ENCODE data around the gene OTX1.

OTX1 gene

GRCh38 chr2:63092401-63092800 is 41.8 kb downstream of the OTX1 start:
- no peaks in the 10 kb centered on the region for H3K9me3 ChIP-seq (ENCODE audit: control insufficient read depth, insufficient read depth, low read depth, low read length)
- no peaks in the 10 kb centered on the region for H3K4me1 ChIP-seq (ENCODE audit: control insufficient read depth, insufficient read depth, low read length)
- no peak overlapping the region for H3K4me3 ChIP-seq (ENCODE audit: low read depth, low read length)
- no peak overlapping the region for H3K9ac ChIP-seq (ENCODE audit: low read length)
- no peaks in the 10 kb centered on the region for H3K27me3 ChIP-seq (ENCODE audit: control insufficient read depth, insufficient read depth, low read length)
- H3K36me3 ChIP-seq (ENCODE audit: control insufficient read depth, insufficient read depth, low read length): no peaks in the 10 kb centered on the region
- no peak overlapping the region for H3K27ac ChIP-seq (ENCODE audit: low read depth, low read length)

GRCh38 chr2:63092857-63093256 is 42.2 kb downstream of the OTX1 start:
- no peaks in the 10 kb centered on the region for H3K9me3 ChIP-seq (ENCODE audit: control insufficient read depth, insufficient read depth, low read depth, low read length)
- no peaks in the 10 kb centered on the region for H3K4me1 ChIP-seq (ENCODE audit: control insufficient read depth, insufficient read depth, low read length)
- H3K27me3 ChIP-seq (ENCODE audit: control insufficient read depth, insufficient read depth, low read length): no peaks in the 10 kb centered on the region
- no peak overlapping the region for H3K9ac ChIP-seq (ENCODE audit: low read length)
- no peaks in the 10 kb centered on the region for H3K36me3 ChIP-seq (ENCODE audit: control insufficient read depth, insufficient read depth, low read length)
- H3K27ac ChIP-seq (ENCODE audit: low read depth, low read length): no peak overlapping the region
- H3K4me3 ChIP-seq (ENCODE audit: low read depth, low read length): no peak overlapping the region

- no peak overlapping the region for H3K4me3 ChIP-seq (ENCODE audit: low read depth, low read length)
- no peak overlapping the region for H3K9ac ChIP-seq (ENCODE audit: low read length)
- H3K27ac ChIP-seq (ENCODE audit: low read depth, low read length): no peak overlapping the region
- no peaks in the 10 kb centered on the region for H3K4me1 ChIP-seq (ENCODE audit: control insufficient read depth, insufficient read depth, low read length)
- no peaks in the 10 kb centered on the region for H3K27me3 ChIP-seq (ENCODE audit: control insufficient read depth, insufficient read depth, low read length)
- H3K9me3 ChIP-seq (ENCODE audit: control insufficient read depth, insufficient read depth, low read depth, low read length): no peaks in the 10 kb centered on the region
- no peaks in the 10 kb centered on the region for H3K36me3 ChIP-seq (ENCODE audit: control insufficient read depth, insufficient read depth, low read length)
These were observed 42.9 kb downstream of the OTX1 start for GRCh38 chr2:63093502-63093901.

- no peak overlapping the region for H3K27ac ChIP-seq (ENCODE audit: low read depth, low read length)
- H3K9ac ChIP-seq (ENCODE audit: low read length): no peak overlapping the region
- no peaks in the 10 kb centered on the region for H3K4me1 ChIP-seq (ENCODE audit: control insufficient read depth, insufficient read depth, low read length)
- H3K36me3 ChIP-seq (ENCODE audit: control insufficient read depth, insufficient read depth, low read length): no peaks in the 10 kb centered on the region
- no peak overlapping the region for H3K4me3 ChIP-seq (ENCODE audit: low read depth, low read length)
- no peaks in the 10 kb centered on the region for H3K9me3 ChIP-seq (ENCODE audit: control insufficient read depth, insufficient read depth, low read depth, low read length)
- no peaks in the 10 kb centered on the region for H3K27me3 ChIP-seq (ENCODE audit: control insufficient read depth, insufficient read depth, low read length)
These were observed 45.9 kb downstream of the OTX1 start for GRCh38 chr2:63096491-63096890.

GRCh38 chr2:63099032-63099431 is 48.4 kb downstream of the OTX1 start:
- no peaks in the 10 kb centered on the region for H3K27me3 ChIP-seq (ENCODE audit: control insufficient read depth, insufficient read depth, low read length)
- no peaks in the 10 kb centered on the region for H3K4me1 ChIP-seq (ENCODE audit: control insufficient read depth, insufficient read depth, low read length)
- no peak overlapping the region for H3K9ac ChIP-seq (ENCODE audit: low read length)
- no peak overlapping the region for H3K27ac ChIP-seq (ENCODE audit: low read depth, low read length)
- H3K4me3 ChIP-seq (ENCODE audit: low read depth, low read length): no peak overlapping the region
- H3K36me3 ChIP-seq (ENCODE audit: control insufficient read depth, insufficient read depth, low read length): no peaks in the 10 kb centered on the region
- peaks cover 2% of the 10 kb centered on the region; the same call in 1 of the 2 replicates for H3K9me3 ChIP-seq (ENCODE audit: control insufficient read depth, insufficient read depth, low read depth, low read length)

GRCh38 chr2:63101954-63102353 is 51.3 kb downstream of the OTX1 start:
- H3K27ac ChIP-seq (ENCODE audit: low read depth, low read length): no peak overlapping the region
- H3K27me3 ChIP-seq (ENCODE audit: control insufficient read depth, insufficient read depth, low read length): no peaks in the 10 kb centered on the region
- no peak overlapping the region for H3K4me3 ChIP-seq (ENCODE audit: low read depth, low read length)
- peaks cover 12% of the 10 kb centered on the region; the same call in 1 of the 2 replicates for H3K9me3 ChIP-seq (ENCODE audit: control insufficient read depth, insufficient read depth, low read depth, low read length)
- H3K36me3 ChIP-seq (ENCODE audit: control insufficient read depth, insufficient read depth, low read length): no peaks in the 10 kb centered on the region
- H3K9ac ChIP-seq (ENCODE audit: low read length): no peak overlapping the region
- no peaks in the 10 kb centered on the region for H3K4me1 ChIP-seq (ENCODE audit: control insufficient read depth, insufficient read depth, low read length)

GRCh38 chr2:63104482-63104881 is 53.9 kb downstream of the OTX1 start:
- Histone ChIP-seq H3K27me3 (ENCODE audit: control insufficient read depth, insufficient read depth, low read length) (no peaks in the 10 kb centered on the region), H3K9me3 (ENCODE audit: control insufficient read depth, insufficient read depth, low read depth, low read length) (peaks cover 12% of the 10 kb centered on the region; the same call in 1 of the 2 replicates), H3K4me1 (ENCODE audit: control insufficient read depth, insufficient read depth, low read length) (no peaks in the 10 kb centered on the region), H3K27ac (ENCODE audit: low read depth, low read length) (no peak overlapping the region), H3K4me3 (ENCODE audit: low read depth, low read length) (no peak overlapping the region), H3K36me3 (ENCODE audit: control insufficient read depth, insufficient read depth, low read length) (no peaks in the 10 kb centered on the region), H3K9ac (ENCODE audit: low read length) (no peak overlapping the region)
